ENCODE results near the gene RNASE13.

The RNASE13 gene

GRCh38 chr14:21075719-21076437 is 41.3 kb upstream of the RNASE13 start:
- TF ChIP-seq CTCF (conservative IDR thresholded peaks at IDR 0.05; ENCODE audit: low read length): no peak
- no peak for DNase-seq (ENCODE audit: low read depth)
- no peak overlapping the region for H3K4me3 ChIP-seq (ENCODE audit: low read length)

- no peak for DNase-seq (ENCODE audit: low read depth)
- TF ChIP-seq CTCF (conservative IDR thresholded peaks at IDR 0.05; ENCODE audit: low read length): no peak
- no peak overlapping the region for H3K4me3 ChIP-seq (ENCODE audit: low read length)
Observed at GRCh38 chr14:21074398-21075272, 40.0 kb upstream of the RNASE13 start.

- no peak for TF ChIP-seq CTCF (conservative IDR thresholded peaks at IDR 0.05; ENCODE audit: low read length)
- DNase-seq (ENCODE audit: low read depth): no peak
- no peak overlapping the region for H3K4me3 ChIP-seq (ENCODE audit: low read length)
Observed at GRCh38 chr14:21073921-21074320, 39.3 kb upstream of the RNASE13 start.

- TF ChIP-seq CTCF (conservative IDR thresholded peaks at IDR 0.05; ENCODE audit: low read length): no peak
- DNase-seq (ENCODE audit: low read depth): no peak
- H3K4me3 ChIP-seq (ENCODE audit: low read length): no peak overlapping the region; the same call in 1 of the 2 replicates
Observed at GRCh38 chr14:21072781-21073339, 38.3 kb upstream of the RNASE13 start.

GRCh38 chr14:21072031-21072473 is 37.4 kb upstream of the RNASE13 start:
- peak; percentile 86 for DNase-seq (ENCODE audit: low read depth)
- peak overlapping the region; percentile 72 for H3K4me3 ChIP-seq (ENCODE audit: low read length)
- peak; percentile 47 for TF ChIP-seq CTCF (conservative IDR thresholded peaks at IDR 0.05; ENCODE audit: low read length)

GRCh38 chr14:21071225-21072030 is 36.8 kb upstream of the RNASE13 start:
- no peak; the same call in 1 of the 2 replicates for TF ChIP-seq CTCF (conservative IDR thresholded peaks at IDR 0.05; ENCODE audit: low read length)

More at GRCh38 chr14:21071225-21072030, 36.8 kb upstream of the RNASE13 start:
- peak overlapping the region; percentile 72 for H3K4me3 ChIP-seq (ENCODE audit: low read length)
- peak; percentile 96 for DNase-seq (ENCODE audit: low read depth)

Measured in AG10803 (cell line).